Measurements from ENCODE around the gene PLA2G2F.

GRCh38 chr1:20198296-20198695 is 59.2 kb downstream of the PLA2G2F start:
- no peak for TF ChIP-seq ZBTB5 (IDR thresholded peaks at IDR 0.05)
- TF ChIP-seq SAP30 (IDR thresholded peaks at IDR 0.05; ENCODE audit: borderline replicate concordance, insufficient read depth, low read depth, low read length, poor library complexity, severe bottlenecking), result no peak
- no peak for TF ChIP-seq EHMT2 (IDR thresholded peaks at IDR 0.05)
- TF ChIP-seq RBM25 (IDR thresholded peaks at IDR 0.05; ENCODE audit: low read depth, low read length, severe bottlenecking), result no peak
- TF ChIP-seq POLR2A (conservative IDR thresholded peaks at IDR 0.05), result no peak
- no peak for TF ChIP-seq RFX5 (IDR thresholded peaks at IDR 0.05; ENCODE audit: low read depth, low read length)
- TF ChIP-seq MYNN (IDR thresholded peaks at IDR 0.05), result no peak
- no peak for TF ChIP-seq MYNN (CRISPR knock-in tag; IDR thresholded peaks at IDR 0.05)
- TF ChIP-seq, protein P1, sequence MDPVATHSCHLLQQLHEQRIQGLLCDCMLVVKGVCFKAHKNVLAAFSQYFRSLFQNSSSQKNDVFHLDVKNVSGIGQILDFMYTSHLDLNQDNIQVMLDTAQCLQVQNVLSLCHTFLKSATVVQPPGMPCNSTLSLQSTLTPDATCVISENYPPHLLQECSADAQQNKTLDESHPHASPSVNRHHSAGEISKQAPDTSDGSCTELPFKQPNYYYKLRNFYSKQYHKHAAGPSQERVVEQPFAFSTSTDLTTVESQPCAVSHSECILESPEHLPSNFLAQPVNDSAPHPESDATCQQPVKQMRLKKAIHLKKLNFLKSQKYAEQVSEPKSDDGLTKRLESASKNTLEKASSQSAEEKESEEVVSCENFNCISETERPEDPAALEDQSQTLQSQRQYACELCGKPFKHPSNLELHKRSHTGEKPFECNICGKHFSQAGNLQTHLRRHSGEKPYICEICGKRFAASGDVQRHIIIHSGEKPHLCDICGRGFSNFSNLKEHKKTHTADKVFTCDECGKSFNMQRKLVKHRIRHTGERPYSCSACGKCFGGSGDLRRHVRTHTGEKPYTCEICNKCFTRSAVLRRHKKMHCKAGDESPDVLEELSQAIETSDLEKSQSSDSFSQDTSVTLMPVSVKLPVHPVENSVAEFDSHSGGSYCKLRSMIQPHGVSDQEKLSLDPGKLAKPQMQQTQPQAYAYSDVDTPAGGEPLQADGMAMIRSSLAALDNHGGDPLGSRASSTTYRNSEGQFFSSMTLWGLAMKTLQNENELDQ (CRISPR knock-in tag; IDR thresholded peaks at IDR 0.05; ENCODE audit: borderline replicate concordance), result no peak
- no peak for TF ChIP-seq POLR2AphosphoS5 (IDR thresholded peaks at IDR 0.05; ENCODE audit: control insufficient read depth, insufficient read depth, low read depth, low read length)
- no peak for TF ChIP-seq TARDBP (IDR thresholded peaks at IDR 0.05)
- no peak for TF ChIP-seq ZNF133 (CRISPR knock-in tag; IDR thresholded peaks at IDR 0.05)
- TF ChIP-seq SIN3A (IDR thresholded peaks at IDR 0.05; ENCODE audit: borderline replicate concordance in 2 of 2, control insufficient read depth in 1 of 2, low read depth in 2 of 2, low read length in 2 of 2), result no peak
- TF ChIP-seq, protein P2, sequence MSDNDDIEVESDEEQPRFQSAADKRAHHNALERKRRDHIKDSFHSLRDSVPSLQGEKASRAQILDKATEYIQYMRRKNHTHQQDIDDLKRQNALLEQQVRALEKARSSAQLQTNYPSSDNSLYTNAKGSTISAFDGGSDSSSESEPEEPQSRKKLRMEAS (CRISPR knock-in tag; IDR thresholded peaks at IDR 0.05), result no peak
- TF ChIP-seq, protein P3, sequence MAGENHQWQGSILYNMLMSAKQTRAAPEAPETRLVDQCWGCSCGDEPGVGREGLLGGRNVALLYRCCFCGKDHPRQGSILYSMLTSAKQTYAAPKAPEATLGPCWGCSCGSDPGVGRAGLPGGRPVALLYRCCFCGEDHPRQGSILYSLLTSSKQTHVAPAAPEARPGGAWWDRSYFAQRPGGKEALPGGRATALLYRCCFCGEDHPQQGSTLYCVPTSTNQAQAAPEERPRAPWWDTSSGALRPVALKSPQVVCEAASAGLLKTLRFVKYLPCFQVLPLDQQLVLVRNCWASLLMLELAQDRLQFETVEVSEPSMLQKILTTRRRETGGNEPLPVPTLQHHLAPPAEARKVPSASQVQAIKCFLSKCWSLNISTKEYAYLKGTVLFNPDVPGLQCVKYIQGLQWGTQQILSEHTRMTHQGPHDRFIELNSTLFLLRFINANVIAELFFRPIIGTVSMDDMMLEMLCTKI (IDR thresholded peaks at IDR 0.05; ENCODE audit: partially characterized antibody), result no peak

Measured in K562 (cell line).